GM23338 (cell line): ENCODE measurements around the gene LINGO1. TPM values are rescaled to one million over a fixed set of nuclear protein-coding genes. Genes with fewer than 3 reads are reported as not detected.

ENCODE experiments used
- ATAC-seq: fragments of 200-7000 bp; cut with Tn5 transposase; 3 replicates; pipeline ENCODE4 v1.9.1; 2020
- DNase-seq: peaks from one replicate; pipeline ENCODE4 v3.0.0-alpha.2; 2015; ENCODE audit warnings: low spot score
- H2AFZ ChIP-seq: fragments of 200-600 bp; sonication (generic); 2 replicates; pipeline ENCODE4 v1.8.0; 2016; ENCODE audit warnings: antibody characterized with exemption, mild to moderate bottlenecking, moderate library complexity
- H3F3A ChIP-seq: fragments of 200-600 bp; sonication (generic); replicated peaks from 2 replicates; pipeline ENCODE4 v1.8.0; 2017; ENCODE audit warnings: antibody characterized with exemption, mixed run types, low read depth
- H3K27ac ChIP-seq: fragments of 200-600 bp; sonication (generic); 2 replicates; pipeline ENCODE4 v1.6.1; 2016; ENCODE audit warnings: low read depth
- H3K27me3 ChIP-seq: fragments of 200-600 bp; sonication (generic); 2 replicates; pipeline ENCODE4 v1.8.0; 2016; ENCODE audit warnings: mild to moderate bottlenecking, mixed run types, moderate library complexity; ENCODE audit not compliant: insufficient read depth
- H3K36me3 ChIP-seq: fragments of 200-600 bp; sonication (generic); 2 replicates; pipeline ENCODE4 v1.8.0; 2016; ENCODE audit warnings: mild to moderate bottlenecking; ENCODE audit not compliant: insufficient read depth
- H3K4me1 ChIP-seq: fragments of 200-600 bp; sonication (generic); 2 replicates; pipeline ENCODE4 v1.8.0; 2016; ENCODE audit warnings: mild to moderate bottlenecking, moderate library complexity; ENCODE audit not compliant: insufficient read depth
- H3K4me2 ChIP-seq: fragments of 200-600 bp; sonication (generic); 2 replicates; pipeline ENCODE4 v1.7.1; 2017; ENCODE audit warnings: mixed run types
- H3K4me3 ChIP-seq: fragments of 200-600 bp; sonication (generic); 2 replicates; pipeline ENCODE4 v1.6.1; 2016; ENCODE audit warnings: mixed run types
- H3K79me2 ChIP-seq: fragments of 200-600 bp; sonication (generic); replicated peaks from 2 replicates; pipeline ENCODE4 v1.8.0; 2017; ENCODE audit warnings: mild to moderate bottlenecking; ENCODE audit not compliant: insufficient read depth
- H3K9me2 ChIP-seq: fragments of 200-600 bp; sonication (generic); 2 replicates; pipeline ENCODE4 v1.8.0; 2017; ENCODE audit not compliant: insufficient read depth
- H4K20me1 ChIP-seq: fragments of 200-600 bp; sonication (generic); replicated peaks from 2 replicates; pipeline ENCODE4 v1.8.0; 2017; ENCODE audit warnings: mild to moderate bottlenecking; ENCODE audit not compliant: insufficient read depth
- H3K27ac Mint-ChIP-seq: 2 replicates; pipeline ENCODE4 v1.8.0; 2020; ENCODE audit warnings: inconsistent platforms, mild to moderate bottlenecking, moderate library complexity, mixed read lengths
- H3K27me3 Mint-ChIP-seq: 3 replicates; pipeline ENCODE4 v1.8.0; 2022; ENCODE audit warnings: low read depth, mild to moderate bottlenecking, moderate library complexity, mixed read lengths, inconsistent platforms; ENCODE audit not compliant: insufficient read depth, poor library complexity
- H3K36me3 Mint-ChIP-seq: 3 replicates; pipeline ENCODE4 v1.8.0; 2021; ENCODE audit warnings: low read depth, mild to moderate bottlenecking, inconsistent platforms, moderate library complexity, mixed read lengths
- H3K4me1 Mint-ChIP-seq: 3 replicates; pipeline ENCODE4 v1.8.0; 2020; ENCODE audit warnings: mild to moderate bottlenecking, inconsistent platforms, mixed read lengths
- H3K4me3 Mint-ChIP-seq: 3 replicates; pipeline ENCODE4 v1.8.0; 2021; ENCODE audit warnings: moderate library complexity, mild to moderate bottlenecking, inconsistent platforms, mixed read lengths
- H3K9me3 Mint-ChIP-seq: 3 replicates; pipeline ENCODE4 v1.8.0; 2020; ENCODE audit warnings: moderate library complexity, mild to moderate bottlenecking, inconsistent platforms, mixed read lengths
- CREB1 ChIP-seq: fragments of 250-450 bp; sonication (Bioruptor Pico); IDR thresholded peaks from 2 replicates; pipeline ENCODE4 v1.5.0; 2020; ENCODE audit warnings: low read depth, mild to moderate bottlenecking, moderate library complexity
- EZH2 ChIP-seq: fragments of 200-600 bp; sonication (generic); IDR thresholded peaks from one replicate; pipeline ENCODE4 v1.8.0; 2017; ENCODE audit warnings: antibody characterized with exemption, mild to moderate bottlenecking, low read depth; ENCODE audit not compliant: unreplicated experiment
- EZH2phosphoT487 ChIP-seq: fragments of 200-600 bp; sonication (generic); IDR thresholded peaks from one replicate; pipeline ENCODE4 v1.8.1; 2018; ENCODE audit warnings: antibody characterized with exemption; ENCODE audit not compliant: unreplicated experiment
- JUNB ChIP-seq: IDR thresholded peaks from one replicate; pipeline ENCODE4 v1.6.1; 2016; ENCODE audit warnings: antibody characterized with exemption; ENCODE audit not compliant: unreplicated experiment
- NANOG ChIP-seq: IDR thresholded peaks from 2 replicates; pipeline ENCODE4 v1.6.1; 2016; ENCODE audit warnings: antibody characterized with exemption, borderline replicate concordance
- POLR2AphosphoS5 ChIP-seq: IDR thresholded peaks from 2 replicates; pipeline ENCODE4 v1.6.1; 2016; ENCODE audit warnings: antibody characterized with exemption, low read depth
- STAT1 ChIP-seq: IDR thresholded peaks from one replicate; pipeline ENCODE4 v1.6.1; 2016; ENCODE audit warnings: antibody characterized with exemption; ENCODE audit not compliant: unreplicated experiment
- ZNF114 ChIP-seq: fragments of 250-450 bp; sonication (Bioruptor Pico); IDR thresholded peaks from 2 replicates; pipeline ENCODE4 v1.5.0; 2020; ENCODE audit warnings: mild to moderate bottlenecking, moderate library complexity
- ZNF331 ChIP-seq: fragments of 250-450 bp; sonication (Bioruptor Pico); IDR thresholded peaks from 2 replicates; pipeline ENCODE4 v1.5.0; 2020; ENCODE audit warnings: low read depth, mild to moderate bottlenecking, moderate library complexity
- polyA plus RNA-seq: library from polyadenylated mRNA; unstranded; fragments of >200 nt; fragmentation: Nextera tagmentation; extraction: Ambion mirVana; gene quantifications from 2 replicates; pipeline ENCODE4 v1.2.1, GENCODE V29; 2016
- total RNA-seq: library from RNA; depleted of rRNA; stranded (reverse); fragments of >200 nt; shearing (Covaris generic); gene quantifications from 2 replicates; pipeline ENCODE4 v1.2.3, GENCODE V29; 2014
- TF ChIP-seq, protein P1 (sequence below): fragments of 250-450 bp; sonication (Bioruptor Pico); IDR thresholded peaks from 2 replicates; pipeline ENCODE4 v1.5.0; 2020; ENCODE audit warnings: mild to moderate bottlenecking, moderate library complexity
- TF ChIP-seq, protein P2 (sequence below): IDR thresholded peaks from 2 replicates; pipeline ENCODE4 v1.6.1; 2016; ENCODE audit warnings: antibody characterized with exemption
- TF ChIP-seq, protein P3 (sequence below), 2 experiments: fragments of 200-600 bp in 1 of 2; sonication (generic) in 1 of 2; conservative IDR thresholded peaks; 2 replicates each; pipeline versions ENCODE4 v1.5.1 to v1.6.1; 2016 to 2017; ENCODE audit warnings: antibody characterized with exemption in 2 of 2, low read depth in 2 of 2, mild to moderate bottlenecking in 2 of 2, moderate library complexity in 1 of 2
- TF ChIP-seq, protein P4 (sequence below): IDR thresholded peaks from one replicate; pipeline ENCODE4 v1.6.1; 2018; ENCODE audit warnings: antibody characterized with exemption; ENCODE audit not compliant: unreplicated experiment

The LINGO1 gene
- total and polyA plus RNA-seq, 2 experiments from 2014 or later, result 16.9 to 63.1 TPM

DNA sequence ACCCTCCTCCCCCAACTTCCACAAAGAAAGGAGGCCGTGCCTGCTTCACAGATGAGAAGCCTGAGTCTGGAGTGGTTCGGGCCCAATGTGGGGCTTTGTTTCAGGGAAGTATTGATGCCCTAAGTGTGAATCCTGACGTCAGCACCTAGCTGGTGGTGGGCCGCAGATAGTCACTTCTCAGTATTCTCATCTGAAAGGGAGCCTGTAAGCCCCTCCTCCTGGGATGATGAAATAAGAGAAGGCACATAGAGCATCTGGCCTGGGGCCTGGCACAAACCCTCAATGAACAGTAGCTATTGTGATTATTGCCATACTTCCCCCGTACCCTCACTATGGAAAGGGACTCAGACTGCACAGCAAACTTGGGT, 24.8 kb downstream of the LINGO1 start:
- Histone ChIP-seq H3K36me3 (no peaks in the 10 kb centered on the region), H3K79me2 (no peaks in the 10 kb centered on the region), H3K27me3 (no peaks in the 10 kb centered on the region), H4K20me1 (no peaks in the 10 kb centered on the region; the same call in 1 of the 2 replicates), H3K27ac (no peak overlapping the region), H3K4me2 (no peak overlapping the region), H2AFZ (no peak overlapping the region), H3K4me3 (no peak overlapping the region), H3K9me2 (no peaks in the 10 kb centered on the region), H3F3A (0 out of 2 replicates have a peak, but pooled peaks cover 8% of the 10 kb centered on the region), H3K4me1 (peaks cover 46% of the 10 kb centered on the region)
- DNase-seq (no peak), ATAC-seq (no peak)
- TF ChIP-seq CREB1, result no peak
- TF ChIP-seq, protein P1, sequence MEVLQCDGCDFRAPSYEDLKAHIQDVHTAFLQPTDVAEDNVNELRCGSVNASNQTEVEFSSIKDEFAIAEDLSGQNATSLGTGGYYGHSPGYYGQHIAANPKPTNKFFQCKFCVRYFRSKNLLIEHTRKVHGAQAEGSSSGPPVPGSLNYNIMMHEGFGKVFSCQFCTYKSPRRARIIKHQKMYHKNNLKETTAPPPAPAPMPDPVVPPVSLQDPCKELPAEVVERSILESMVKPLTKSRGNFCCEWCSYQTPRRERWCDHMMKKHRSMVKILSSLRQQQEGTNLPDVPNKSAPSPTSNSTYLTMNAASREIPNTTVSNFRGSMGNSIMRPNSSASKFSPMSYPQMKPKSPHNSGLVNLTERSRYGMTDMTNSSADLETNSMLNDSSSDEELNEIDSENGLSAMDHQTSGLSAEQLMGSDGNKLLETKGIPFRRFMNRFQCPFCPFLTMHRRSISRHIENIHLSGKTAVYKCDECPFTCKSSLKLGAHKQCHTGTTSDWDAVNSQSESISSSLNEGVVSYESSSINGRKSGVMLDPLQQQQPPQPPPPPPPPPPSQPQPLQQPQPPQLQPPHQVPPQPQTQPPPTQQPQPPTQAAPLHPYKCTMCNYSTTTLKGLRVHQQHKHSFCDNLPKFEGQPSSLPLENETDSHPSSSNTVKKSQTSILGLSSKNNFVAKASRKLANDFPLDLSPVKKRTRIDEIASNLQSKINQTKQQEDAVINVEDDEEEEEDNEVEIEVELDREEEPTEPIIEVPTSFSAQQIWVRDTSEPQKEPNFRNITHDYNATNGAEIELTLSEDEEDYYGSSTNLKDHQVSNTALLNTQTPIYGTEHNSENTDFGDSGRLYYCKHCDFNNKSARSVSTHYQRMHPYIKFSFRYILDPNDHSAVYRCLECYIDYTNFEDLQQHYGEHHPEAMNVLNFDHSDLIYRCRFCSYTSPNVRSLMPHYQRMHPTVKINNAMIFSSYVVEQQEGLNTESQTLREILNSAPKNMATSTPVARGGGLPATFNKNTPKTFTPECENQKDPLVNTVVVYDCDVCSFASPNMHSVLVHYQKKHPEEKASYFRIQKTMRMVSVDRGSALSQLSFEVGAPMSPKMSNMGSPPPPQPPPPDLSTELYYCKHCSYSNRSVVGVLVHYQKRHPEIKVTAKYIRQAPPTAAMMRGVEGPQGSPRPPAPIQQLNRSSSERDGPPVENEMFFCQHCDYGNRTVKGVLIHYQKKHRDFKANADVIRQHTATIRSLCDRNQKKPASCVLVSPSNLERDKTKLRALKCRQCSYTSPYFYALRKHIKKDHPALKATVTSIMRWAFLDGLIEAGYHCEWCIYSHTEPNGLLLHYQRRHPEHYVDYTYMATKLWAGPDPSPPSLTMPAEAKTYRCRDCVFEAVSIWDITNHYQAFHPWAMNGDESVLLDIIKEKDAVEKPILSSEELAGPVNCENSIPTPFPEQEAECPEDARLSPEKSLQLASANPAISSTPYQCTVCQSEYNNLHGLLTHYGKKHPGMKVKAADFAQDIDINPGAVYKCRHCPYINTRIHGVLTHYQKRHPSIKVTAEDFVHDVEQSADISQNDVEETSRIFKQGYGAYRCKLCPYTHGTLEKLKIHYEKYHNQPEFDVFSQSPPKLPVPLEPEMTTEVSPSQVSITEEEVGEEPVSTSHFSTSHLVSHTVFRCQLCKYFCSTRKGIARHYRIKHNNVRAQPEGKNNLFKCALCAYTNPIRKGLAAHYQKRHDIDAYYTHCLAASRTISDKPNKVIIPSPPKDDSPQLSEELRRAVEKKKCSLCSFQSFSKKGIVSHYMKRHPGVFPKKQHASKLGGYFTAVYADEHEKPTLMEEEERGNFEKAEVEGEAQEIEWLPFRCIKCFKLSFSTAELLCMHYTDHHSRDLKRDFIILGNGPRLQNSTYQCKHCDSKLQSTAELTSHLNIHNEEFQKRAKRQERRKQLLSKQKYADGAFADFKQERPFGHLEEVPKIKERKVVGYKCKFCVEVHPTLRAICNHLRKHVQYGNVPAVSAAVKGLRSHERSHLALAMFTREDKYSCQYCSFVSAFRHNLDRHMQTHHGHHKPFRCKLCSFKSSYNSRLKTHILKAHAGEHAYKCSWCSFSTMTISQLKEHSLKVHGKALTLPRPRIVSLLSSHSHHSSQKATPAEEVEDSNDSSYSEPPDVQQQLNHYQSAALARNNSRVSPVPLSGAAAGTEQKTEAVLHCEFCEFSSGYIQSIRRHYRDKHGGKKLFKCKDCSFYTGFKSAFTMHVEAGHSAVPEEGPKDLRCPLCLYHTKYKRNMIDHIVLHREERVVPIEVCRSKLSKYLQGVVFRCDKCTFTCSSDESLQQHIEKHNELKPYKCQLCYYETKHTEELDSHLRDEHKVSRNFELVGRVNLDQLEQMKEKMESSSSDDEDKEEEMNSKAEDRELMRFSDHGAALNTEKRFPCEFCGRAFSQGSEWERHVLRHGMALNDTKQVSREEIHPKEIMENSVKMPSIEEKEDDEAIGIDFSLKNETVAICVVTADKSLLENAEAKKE, result no peak
- TF ChIP-seq ZNF331, result no peak
- TF ChIP-seq, protein P2, sequence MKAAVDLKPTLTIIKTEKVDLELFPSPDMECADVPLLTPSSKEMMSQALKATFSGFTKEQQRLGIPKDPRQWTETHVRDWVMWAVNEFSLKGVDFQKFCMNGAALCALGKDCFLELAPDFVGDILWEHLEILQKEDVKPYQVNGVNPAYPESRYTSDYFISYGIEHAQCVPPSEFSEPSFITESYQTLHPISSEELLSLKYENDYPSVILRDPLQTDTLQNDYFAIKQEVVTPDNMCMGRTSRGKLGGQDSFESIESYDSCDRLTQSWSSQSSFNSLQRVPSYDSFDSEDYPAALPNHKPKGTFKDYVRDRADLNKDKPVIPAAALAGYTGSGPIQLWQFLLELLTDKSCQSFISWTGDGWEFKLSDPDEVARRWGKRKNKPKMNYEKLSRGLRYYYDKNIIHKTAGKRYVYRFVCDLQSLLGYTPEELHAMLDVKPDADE, result no peak
- TF ChIP-seq POLR2AphosphoS5, result no peak
- TF ChIP-seq JUNB, result no peak
- TF ChIP-seq EZH2phosphoT487, result no peak
- no peak for TF ChIP-seq EZH2
- TF ChIP-seq, protein P3, sequence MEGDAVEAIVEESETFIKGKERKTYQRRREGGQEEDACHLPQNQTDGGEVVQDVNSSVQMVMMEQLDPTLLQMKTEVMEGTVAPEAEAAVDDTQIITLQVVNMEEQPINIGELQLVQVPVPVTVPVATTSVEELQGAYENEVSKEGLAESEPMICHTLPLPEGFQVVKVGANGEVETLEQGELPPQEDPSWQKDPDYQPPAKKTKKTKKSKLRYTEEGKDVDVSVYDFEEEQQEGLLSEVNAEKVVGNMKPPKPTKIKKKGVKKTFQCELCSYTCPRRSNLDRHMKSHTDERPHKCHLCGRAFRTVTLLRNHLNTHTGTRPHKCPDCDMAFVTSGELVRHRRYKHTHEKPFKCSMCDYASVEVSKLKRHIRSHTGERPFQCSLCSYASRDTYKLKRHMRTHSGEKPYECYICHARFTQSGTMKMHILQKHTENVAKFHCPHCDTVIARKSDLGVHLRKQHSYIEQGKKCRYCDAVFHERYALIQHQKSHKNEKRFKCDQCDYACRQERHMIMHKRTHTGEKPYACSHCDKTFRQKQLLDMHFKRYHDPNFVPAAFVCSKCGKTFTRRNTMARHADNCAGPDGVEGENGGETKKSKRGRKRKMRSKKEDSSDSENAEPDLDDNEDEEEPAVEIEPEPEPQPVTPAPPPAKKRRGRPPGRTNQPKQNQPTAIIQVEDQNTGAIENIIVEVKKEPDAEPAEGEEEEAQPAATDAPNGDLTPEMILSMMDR (conservative IDR thresholded peaks at IDR 0.05; ENCODE audit: low read depth in 2 of 2), result no peak
- TF ChIP-seq ZNF114 (CRISPR knock-in tag), result no peak
- TF ChIP-seq STAT1, result no peak
- TF ChIP-seq, protein P4, sequence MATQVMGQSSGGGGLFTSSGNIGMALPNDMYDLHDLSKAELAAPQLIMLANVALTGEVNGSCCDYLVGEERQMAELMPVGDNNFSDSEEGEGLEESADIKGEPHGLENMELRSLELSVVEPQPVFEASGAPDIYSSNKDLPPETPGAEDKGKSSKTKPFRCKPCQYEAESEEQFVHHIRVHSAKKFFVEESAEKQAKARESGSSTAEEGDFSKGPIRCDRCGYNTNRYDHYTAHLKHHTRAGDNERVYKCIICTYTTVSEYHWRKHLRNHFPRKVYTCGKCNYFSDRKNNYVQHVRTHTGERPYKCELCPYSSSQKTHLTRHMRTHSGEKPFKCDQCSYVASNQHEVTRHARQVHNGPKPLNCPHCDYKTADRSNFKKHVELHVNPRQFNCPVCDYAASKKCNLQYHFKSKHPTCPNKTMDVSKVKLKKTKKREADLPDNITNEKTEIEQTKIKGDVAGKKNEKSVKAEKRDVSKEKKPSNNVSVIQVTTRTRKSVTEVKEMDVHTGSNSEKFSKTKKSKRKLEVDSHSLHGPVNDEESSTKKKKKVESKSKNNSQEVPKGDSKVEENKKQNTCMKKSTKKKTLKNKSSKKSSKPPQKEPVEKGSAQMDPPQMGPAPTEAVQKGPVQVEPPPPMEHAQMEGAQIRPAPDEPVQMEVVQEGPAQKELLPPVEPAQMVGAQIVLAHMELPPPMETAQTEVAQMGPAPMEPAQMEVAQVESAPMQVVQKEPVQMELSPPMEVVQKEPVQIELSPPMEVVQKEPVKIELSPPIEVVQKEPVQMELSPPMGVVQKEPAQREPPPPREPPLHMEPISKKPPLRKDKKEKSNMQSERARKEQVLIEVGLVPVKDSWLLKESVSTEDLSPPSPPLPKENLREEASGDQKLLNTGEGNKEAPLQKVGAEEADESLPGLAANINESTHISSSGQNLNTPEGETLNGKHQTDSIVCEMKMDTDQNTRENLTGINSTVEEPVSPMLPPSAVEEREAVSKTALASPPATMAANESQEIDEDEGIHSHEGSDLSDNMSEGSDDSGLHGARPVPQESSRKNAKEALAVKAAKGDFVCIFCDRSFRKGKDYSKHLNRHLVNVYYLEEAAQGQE, result no peak
- no peak for TF ChIP-seq NANOG
- Mint-ChIP-seq H3K4me3 (no peak overlapping the region), H3K27ac (no peak overlapping the region), H3K27me3 (peaks cover 30% of the 10 kb centered on the region), H3K4me1 (peaks cover 55% of the 10 kb centered on the region), H3K36me3 (no peaks in the 10 kb centered on the region), H3K9me3 (peaks cover 3% of the 10 kb centered on the region; the same call in 1 of the 3 replicates)
